IMR-90 (cell line): Measurements from ENCODE around the gene PTGDR. TPM values are rescaled to one million over a fixed set of nuclear protein-coding genes. Genes with fewer than 3 reads are reported as not detected.

ENCODE experiments used
- ATAC-seq: fragments of 200-7000 bp; cut with Tn5 transposase; 2 replicates; pipeline ENCODE4 v1.9.1; 2020; ENCODE audit warnings: low read depth, mild to moderate bottlenecking, moderate library complexity
- BruUV-seq: library from RNA; stranded (reverse); fragments of 400-500 nt; replicated peaks from 2 replicates; lab custom pipeline; 2021; lab: Mats Ljungman, UMichigan
- CTCF ChIA-PET: fragments of 300-600 bp; formaldehyde crosslinking; extraction: SDS; loops from one replicate; lab custom pipeline; 2021; ENCODE audit warnings: antibody characterized with exemption; lab: Yijun Ruan, JAX
- POLR2A ChIA-PET: fragments of 300-600 bp; sonication (Branson Sonifier 250); formaldehyde crosslinking; loops from one replicate; lab custom pipeline; 2022; ENCODE audit warnings: antibody characterized with exemption; ENCODE audit not compliant: unreplicated experiment; lab: Charles Lee
- DNase-seq: peaks from one replicate; pipeline ENCODE4 v3.0.0; 2013
- H2AFZ ChIP-seq: replicated peaks from 2 replicates; pipeline ENCODE3; 2013; ENCODE audit warnings: low read length, mild to moderate bottlenecking; ENCODE audit not compliant: poor library complexity
- H2AK5ac ChIP-seq: 2 replicates; pipeline ENCODE4 v1.6.1; 2013; ENCODE audit warnings: low read depth, low read length, inconsistent platforms
- H2AK9ac ChIP-seq: replicated peaks from 2 replicates; pipeline ENCODE3; 2013; ENCODE audit warnings: mild to moderate bottlenecking, low read depth, low read length, moderate library complexity; ENCODE audit not compliant: poor library complexity
- H2BK120ac ChIP-seq: 2 replicates; pipeline ENCODE4 v1.6.1; 2013; ENCODE audit warnings: low read depth, low read length, inconsistent platforms
- H2BK15ac ChIP-seq: 3 replicates; pipeline ENCODE4 v1.6.1; 2013; ENCODE audit warnings: low read depth, low read length, inconsistent platforms
- H2BK20ac ChIP-seq: 2 replicates; pipeline ENCODE4 v1.6.1; 2013; ENCODE audit warnings: low read depth, mild to moderate bottlenecking, inconsistent platforms, low read length, moderate library complexity
- H2BK5ac ChIP-seq: 2 replicates; pipeline ENCODE4 v1.6.1; 2013; ENCODE audit warnings: mild to moderate bottlenecking, low read depth, low read length, inconsistent platforms; ENCODE audit not compliant: poor library complexity, severe bottlenecking
- H3K14ac ChIP-seq: replicated peaks from 2 replicates; pipeline ENCODE4 v1.6.1; 2013; ENCODE audit warnings: low read depth, low read length, inconsistent platforms
- H3K18ac ChIP-seq: 2 replicates; pipeline ENCODE4 v1.6.1; 2013; ENCODE audit warnings: low read depth, low read length, control low read depth
- H3K23ac ChIP-seq: 2 replicates; pipeline ENCODE4 v1.6.1; 2013; ENCODE audit warnings: low read depth, low read length, inconsistent platforms
- H3K27ac ChIP-seq: 2 replicates; pipeline ENCODE4 v1.5.1; 2013; ENCODE audit warnings: mild to moderate bottlenecking, control low read depth, low read length; ENCODE audit not compliant: insufficient read depth
- H3K27me3 ChIP-seq: 2 replicates; pipeline ENCODE4 v1.6.1; 2013; ENCODE audit warnings: low read length; ENCODE audit not compliant: control insufficient read depth, insufficient read depth
- H3K36me3 ChIP-seq: 2 replicates; pipeline ENCODE4 v1.6.1; 2013; ENCODE audit warnings: low read length, mixed read lengths; ENCODE audit not compliant: control insufficient read depth, insufficient read depth
- H3K4ac ChIP-seq: 2 replicates; pipeline ENCODE4 v1.6.1; 2013; ENCODE audit warnings: low read depth, low read length, inconsistent platforms
- H3K4me1 ChIP-seq: 2 replicates; pipeline ENCODE4 v1.6.1; 2013; ENCODE audit warnings: low read length, mixed read lengths; ENCODE audit not compliant: control insufficient read depth, insufficient read depth
- H3K4me2 ChIP-seq: 2 replicates; pipeline ENCODE4 v1.6.1; 2013; ENCODE audit warnings: low read depth, mild to moderate bottlenecking, control low read depth, low read length, moderate library complexity
- H3K4me3 ChIP-seq: 2 replicates; pipeline ENCODE4 v1.5.1; 2013; ENCODE audit warnings: low read depth, mild to moderate bottlenecking, control low read depth, low read length, moderate library complexity; ENCODE audit not compliant: insufficient read depth
- H3K56ac ChIP-seq: 2 replicates; pipeline ENCODE4 v1.6.1; 2013; ENCODE audit warnings: low read length, inconsistent platforms; ENCODE audit not compliant: insufficient read depth; ENCODE audit errors: extremely low read depth
- H3K79me1 ChIP-seq, 2 experiments: 2 replicates each; pipeline ENCODE4 v1.6.1; 2013; ENCODE audit warnings: low read length in 2 of 2, inconsistent platforms in 1 of 2, low read depth in 1 of 2
- H3K9ac ChIP-seq: 2 replicates; pipeline ENCODE4 v1.6.1; 2013; ENCODE audit warnings: low read depth, low read length, control low read depth
- H3K9me1 ChIP-seq: 2 replicates; pipeline ENCODE4 v1.6.1; 2013; ENCODE audit warnings: low read length, inconsistent platforms; ENCODE audit not compliant: insufficient read depth
- H3K9me3 ChIP-seq: 2 replicates; pipeline ENCODE4 v1.6.1; 2013; ENCODE audit warnings: low read length; ENCODE audit not compliant: control insufficient read depth, insufficient read depth
- H4K20me1 ChIP-seq: 2 replicates; pipeline ENCODE4 v1.6.1; 2013; ENCODE audit warnings: low read length, inconsistent platforms; ENCODE audit not compliant: insufficient read depth
- H4K5ac ChIP-seq: 2 replicates; pipeline ENCODE4 v1.6.1; 2013; ENCODE audit warnings: mild to moderate bottlenecking, low read depth, low read length, control low read depth
- H4K8ac ChIP-seq, 2 experiments: 2 replicates each; pipeline ENCODE4 v1.6.1; 2013; ENCODE audit warnings: low read depth in 2 of 2, low read length in 2 of 2, control low read depth in 1 of 2, inconsistent platforms in 1 of 2
- H4K91ac ChIP-seq: 2 replicates; pipeline ENCODE4 v1.6.1; 2013; ENCODE audit warnings: low read depth, low read length, inconsistent platforms; ENCODE audit not compliant: insufficient read depth
- BHLHE40 ChIP-seq: fragments of 150-350 bp; IDR thresholded peaks from 2 replicates; pipeline ENCODE4 v1.6.1; 2016; ENCODE audit warnings: mild to moderate bottlenecking, low read depth, low read length
- CTCF ChIP-seq: conservative IDR thresholded peaks from 2 replicates; pipeline ENCODE4 v1.5.1; 2012; ENCODE audit warnings: mild to moderate bottlenecking, low read depth, low read length, improper control_type of control experiment
- FOS ChIP-seq: fragments of 150-350 bp; IDR thresholded peaks from 2 replicates; pipeline ENCODE4 v1.6.1; 2016; ENCODE audit warnings: low read depth, low read length
- MAFK ChIP-seq: IDR thresholded peaks from 2 replicates; pipeline ENCODE4 v1.6.1; 2012; ENCODE audit warnings: low read depth, low read length, improper control_type of control experiment
- NFE2L2 ChIP-seq: fragments of 150-350 bp; IDR thresholded peaks from 2 replicates; pipeline ENCODE4 v1.6.1; 2016; ENCODE audit warnings: low read depth, mild to moderate bottlenecking, low read length
- RAD21 ChIP-seq: IDR thresholded peaks from 2 replicates; pipeline ENCODE4 v1.6.1; 2012; ENCODE audit warnings: low read length, improper control_type of control experiment
- SMC3 ChIP-seq: fragments of 150-350 bp; IDR thresholded peaks from 2 replicates; pipeline ENCODE4 v1.6.1; 2016; ENCODE audit warnings: low read depth, mild to moderate bottlenecking, antibody characterized with exemption, low read length, moderate library complexity
- WGBS, 2 experiments: methylation state at CpG; one replicate each; pipeline versions ENCODE4 v1.1.5 to v1.1.7; 2013; ENCODE audit warnings: missing lambda C conversion rate in 2 of 2; ENCODE audit not compliant: insufficient read length in 1 of 2; ENCODE audit errors: extremely low coverage in 2 of 2; 5-methylcytosine and 5-hydroxymethylcytosine counted together
- dilution Hi-C: fragments of 300-500 bp; cut with HindIII; formaldehyde crosslinking; loops from one replicate; pipeline ENCODE4 v1.14.3; 2018; ENCODE audit warnings: low sequenced_read_pairs; ENCODE audit not compliant: unreplicated experiment
- in situ Hi-C: fragments of 300-500 bp; cut with MboI; formaldehyde crosslinking; loops from 3 replicates; pipeline ENCODE4 v1.14.3; 2019; ENCODE audit warnings: low sequenced_read_pairs, inconsistent platforms, mixed read lengths
- intact Hi-C: fragments of 100-400 bp; cut with micrococcal nuclease; formaldehyde crosslinking; loops from 2 replicates; pipeline ENCODE4 v1.10.0; 2022
- polyA plus RNA-seq, 3 experiments: library from polyadenylated mRNA; depleted of rRNA; stranded (reverse); fragments of >200 nt; gene quantifications; 2 replicates each; pipeline ENCODE4 v1.2.3, GENCODE V29; 2012; ENCODE audit warnings: low replicate concordance in 1 of 3
- total RNA-seq: library from RNA; depleted of rRNA; stranded (reverse); fragments of >200 nt; gene quantifications from 2 replicates; pipeline ENCODE4 v1.2.3, GENCODE V29; 2012

Gene PTGDR
- total and polyA plus RNA-seq, 2 of the 4 experiments (the other 2 are of a cell fraction) = not detected

- no peak overlapping the region for H3K23ac ChIP-seq
- H3K18ac ChIP-seq = no peak overlapping the region
- BruUV-seq = no TSS peak
- H4K8ac ChIP-seq = no peak overlapping the region
- H3K4me3 ChIP-seq = no peak overlapping the region
- H3K79me1 ChIP-seq = no peaks in the 10 kb centered on the region
- dilution Hi-C loops = no loop called here
- POLR2A ChIA-PET = no interaction called here
- H2BK120ac ChIP-seq = no peak overlapping the region
- H4K20me1 ChIP-seq = no peaks in the 10 kb centered on the region
- H3K9ac ChIP-seq = no peak overlapping the region
- DNase-seq (no peak), ATAC-seq (no peak)
- no peak overlapping the region; the same call in 1 of the 2 replicates for H3K14ac ChIP-seq
- peaks cover under 1% of the 10 kb centered on the region; the same call in 1 of the 2 replicates for H3K4me1 ChIP-seq
- no peak overlapping the region for H2BK5ac ChIP-seq
- no peaks in the 10 kb centered on the region for H3K36me3 ChIP-seq
- no peak overlapping the region for H4K91ac ChIP-seq
- CTCF ChIA-PET = no interaction called here
- no peaks in the 10 kb centered on the region for H3K9me3 ChIP-seq
- H3K4me2 ChIP-seq = no peak overlapping the region
- no peak overlapping the region for H4K5ac ChIP-seq
- H2BK15ac ChIP-seq = no peak overlapping the region
- peaks cover 3% of the 10 kb centered on the region; the same call in 1 of the 2 replicates for H3K9me1 ChIP-seq
- no CpG with 5 or more reads among the region's 2 CpGs for WGBS, 2 experiments
- H3K27ac ChIP-seq = no peak overlapping the region
- H3K56ac ChIP-seq = no peak overlapping the region
- no peak overlapping the region for H2AFZ ChIP-seq
- no peak overlapping the region for H3K4ac ChIP-seq
- no peaks in the 10 kb centered on the region; the same call in 1 of the 2 replicates for H3K27me3 ChIP-seq
- in situ Hi-C loops = no loop called here
- no peak overlapping the region for H2AK5ac ChIP-seq
- intact Hi-C loops = no loop called here
- H2BK20ac ChIP-seq = no peak overlapping the region
- TF ChIP-seq FOS = no peak
- no peak for TF ChIP-seq NFE2L2
- TF ChIP-seq BHLHE40 = no peak
- TF ChIP-seq RAD21 = no peak
- no peak for TF ChIP-seq SMC3
- TF ChIP-seq MAFK = no peak
- no peak for TF ChIP-seq CTCF
- H2AK9ac ChIP-seq = no peak overlapping the region
These were observed 32.1 kb upstream of the PTGDR start for GRCh38 chr14:52235434-52235833.
